GM23338 (cell line): ENCODE results near the gene TPD52L2.
"Not testable (repeated sequence)": the region's sequence is repeated elsewhere in the genome, so short reads cannot be mapped to it uniquely, and the experiment has no call there.

Experiments
- CREB1 ChIP-seq: fragments of 250-450 bp; sonication (Bioruptor Pico); IDR thresholded peaks from 2 replicates; pipeline ENCODE4 v1.5.0; 2020; ENCODE audit warnings: low read depth, mild to moderate bottlenecking, moderate library complexity
- CTCF ChIP-seq, 2 experiments: fragments of 200-600 bp in 1 of 2; sonication (generic) in 1 of 2; conservative IDR thresholded peaks; 2 replicates each; pipeline versions ENCODE4 v1.5.1 to v1.6.1; 2016 to 2017; ENCODE audit warnings: antibody characterized with exemption in 2 of 2, low read depth in 2 of 2, mild to moderate bottlenecking in 2 of 2, moderate library complexity in 1 of 2
- ETS1 ChIP-seq: IDR thresholded peaks from 2 replicates; pipeline ENCODE4 v1.6.1; 2016; ENCODE audit warnings: antibody characterized with exemption
- EZH2 ChIP-seq: fragments of 200-600 bp; sonication (generic); IDR thresholded peaks from one replicate; pipeline ENCODE4 v1.8.0; 2017; ENCODE audit warnings: antibody characterized with exemption, mild to moderate bottlenecking, low read depth; ENCODE audit not compliant: unreplicated experiment
- EZH2phosphoT487 ChIP-seq: fragments of 200-600 bp; sonication (generic); IDR thresholded peaks from one replicate; pipeline ENCODE4 v1.8.1; 2018; ENCODE audit warnings: antibody characterized with exemption; ENCODE audit not compliant: unreplicated experiment
- JUNB ChIP-seq: IDR thresholded peaks from one replicate; pipeline ENCODE4 v1.6.1; 2016; ENCODE audit warnings: antibody characterized with exemption; ENCODE audit not compliant: unreplicated experiment
- POLR2AphosphoS5 ChIP-seq: IDR thresholded peaks from 2 replicates; pipeline ENCODE4 v1.6.1; 2016; ENCODE audit warnings: antibody characterized with exemption, low read depth
- TF ChIP-seq, protein P1 (sequence below): IDR thresholded peaks from one replicate; pipeline ENCODE4 v1.6.1; 2018; ENCODE audit warnings: antibody characterized with exemption; ENCODE audit not compliant: unreplicated experiment

DNA sequence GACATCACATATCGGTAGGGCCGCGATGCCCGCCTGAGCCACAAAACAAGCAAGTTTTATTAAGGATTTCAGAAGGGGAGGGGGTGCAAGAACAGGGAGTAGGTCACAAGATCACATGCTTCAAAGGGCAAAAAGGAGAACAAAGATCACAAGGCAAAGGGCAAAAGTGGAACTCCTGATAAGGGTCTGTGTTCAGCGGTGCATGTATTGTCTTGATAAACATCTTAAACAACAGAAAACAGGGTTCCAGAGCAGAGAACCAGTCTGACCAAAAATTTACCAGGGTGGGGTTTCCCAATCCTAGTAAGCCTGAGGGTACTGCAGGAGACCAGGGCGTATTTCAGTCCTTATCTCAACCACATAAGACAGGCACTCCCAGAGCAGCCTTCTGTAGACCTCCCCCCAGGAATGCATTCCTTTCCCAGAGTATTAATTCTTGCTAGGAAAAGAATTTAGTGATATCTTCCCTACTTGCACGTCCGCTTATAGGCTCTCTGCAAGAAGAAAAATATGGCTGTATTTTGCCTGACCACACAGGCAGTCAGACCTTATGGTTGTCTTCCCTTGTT, 51.4 kb downstream of the TPD52L2 start:
- TF ChIP-seq EZH2; CTCF (conservative IDR thresholded peaks at IDR 0.05; ENCODE audit: low read depth in 2 of 2); EZH2phosphoT487; POLR2AphosphoS5; JUNB; ETS1; CREB1 (CRISPR knock-in tag): not testable (repeated sequence)
- TF ChIP-seq, protein P1, sequence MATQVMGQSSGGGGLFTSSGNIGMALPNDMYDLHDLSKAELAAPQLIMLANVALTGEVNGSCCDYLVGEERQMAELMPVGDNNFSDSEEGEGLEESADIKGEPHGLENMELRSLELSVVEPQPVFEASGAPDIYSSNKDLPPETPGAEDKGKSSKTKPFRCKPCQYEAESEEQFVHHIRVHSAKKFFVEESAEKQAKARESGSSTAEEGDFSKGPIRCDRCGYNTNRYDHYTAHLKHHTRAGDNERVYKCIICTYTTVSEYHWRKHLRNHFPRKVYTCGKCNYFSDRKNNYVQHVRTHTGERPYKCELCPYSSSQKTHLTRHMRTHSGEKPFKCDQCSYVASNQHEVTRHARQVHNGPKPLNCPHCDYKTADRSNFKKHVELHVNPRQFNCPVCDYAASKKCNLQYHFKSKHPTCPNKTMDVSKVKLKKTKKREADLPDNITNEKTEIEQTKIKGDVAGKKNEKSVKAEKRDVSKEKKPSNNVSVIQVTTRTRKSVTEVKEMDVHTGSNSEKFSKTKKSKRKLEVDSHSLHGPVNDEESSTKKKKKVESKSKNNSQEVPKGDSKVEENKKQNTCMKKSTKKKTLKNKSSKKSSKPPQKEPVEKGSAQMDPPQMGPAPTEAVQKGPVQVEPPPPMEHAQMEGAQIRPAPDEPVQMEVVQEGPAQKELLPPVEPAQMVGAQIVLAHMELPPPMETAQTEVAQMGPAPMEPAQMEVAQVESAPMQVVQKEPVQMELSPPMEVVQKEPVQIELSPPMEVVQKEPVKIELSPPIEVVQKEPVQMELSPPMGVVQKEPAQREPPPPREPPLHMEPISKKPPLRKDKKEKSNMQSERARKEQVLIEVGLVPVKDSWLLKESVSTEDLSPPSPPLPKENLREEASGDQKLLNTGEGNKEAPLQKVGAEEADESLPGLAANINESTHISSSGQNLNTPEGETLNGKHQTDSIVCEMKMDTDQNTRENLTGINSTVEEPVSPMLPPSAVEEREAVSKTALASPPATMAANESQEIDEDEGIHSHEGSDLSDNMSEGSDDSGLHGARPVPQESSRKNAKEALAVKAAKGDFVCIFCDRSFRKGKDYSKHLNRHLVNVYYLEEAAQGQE = not testable (repeated sequence)
